SK-N-DZ (cell line): ENCODE results near the gene MZF1.
"Not testable (repeated sequence)": the region's sequence is repeated elsewhere in the genome, so short reads cannot be mapped to it uniquely, and the experiment has no call there.

Source experiments
- DNase-seq: peaks from one replicate; pipeline ENCODE4 v3.0.0-alpha.2; 2015; ENCODE audit warnings: low spot score

MZF1 gene

DNA sequence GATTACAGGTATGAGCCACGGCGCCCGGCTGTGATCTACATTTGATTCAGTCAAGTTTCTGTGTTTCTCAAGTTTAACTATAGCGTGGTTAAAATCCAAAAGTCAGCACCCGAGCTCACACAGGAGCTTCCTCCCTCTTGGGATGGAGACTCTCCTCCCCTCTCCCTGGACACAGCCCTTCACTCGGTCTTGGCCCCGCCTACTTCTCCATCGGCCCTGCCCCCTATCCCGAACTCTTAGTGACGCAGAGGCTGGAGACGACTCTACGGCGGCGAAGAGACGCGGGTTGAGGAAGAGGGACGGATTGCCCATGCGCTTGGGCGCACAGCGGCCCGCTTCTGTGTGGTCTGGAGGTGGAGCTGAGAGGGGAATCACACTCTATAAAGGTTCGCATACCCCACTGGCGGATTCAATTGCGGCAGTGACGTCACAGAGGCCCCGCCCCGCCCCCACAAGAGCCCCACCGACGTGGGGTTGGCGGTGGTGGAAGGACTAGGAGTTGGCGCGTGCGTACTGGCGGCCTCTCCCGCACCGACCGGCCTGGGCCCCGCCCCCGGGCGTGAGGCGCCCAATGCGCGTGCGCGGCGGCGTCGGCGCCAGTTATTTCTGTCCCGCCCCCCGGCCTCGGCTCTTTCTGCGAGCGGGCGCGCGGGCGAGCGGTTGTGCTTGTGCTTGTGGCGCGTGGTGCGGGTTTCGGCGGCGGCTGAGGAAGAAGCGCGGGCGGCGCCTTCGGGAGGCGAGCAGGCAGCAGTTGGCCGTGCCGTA, 29.1 kb downstream of the MZF1 start, which contains the start of gene TRIM28:
Gene TRIM28 (plus strand): TSS at position 239 of the 765 bp plus-strand sequence. CDS start 694 bp downstream, outside the sequence.
- DNase-seq = peak; percentile 96

DNA sequence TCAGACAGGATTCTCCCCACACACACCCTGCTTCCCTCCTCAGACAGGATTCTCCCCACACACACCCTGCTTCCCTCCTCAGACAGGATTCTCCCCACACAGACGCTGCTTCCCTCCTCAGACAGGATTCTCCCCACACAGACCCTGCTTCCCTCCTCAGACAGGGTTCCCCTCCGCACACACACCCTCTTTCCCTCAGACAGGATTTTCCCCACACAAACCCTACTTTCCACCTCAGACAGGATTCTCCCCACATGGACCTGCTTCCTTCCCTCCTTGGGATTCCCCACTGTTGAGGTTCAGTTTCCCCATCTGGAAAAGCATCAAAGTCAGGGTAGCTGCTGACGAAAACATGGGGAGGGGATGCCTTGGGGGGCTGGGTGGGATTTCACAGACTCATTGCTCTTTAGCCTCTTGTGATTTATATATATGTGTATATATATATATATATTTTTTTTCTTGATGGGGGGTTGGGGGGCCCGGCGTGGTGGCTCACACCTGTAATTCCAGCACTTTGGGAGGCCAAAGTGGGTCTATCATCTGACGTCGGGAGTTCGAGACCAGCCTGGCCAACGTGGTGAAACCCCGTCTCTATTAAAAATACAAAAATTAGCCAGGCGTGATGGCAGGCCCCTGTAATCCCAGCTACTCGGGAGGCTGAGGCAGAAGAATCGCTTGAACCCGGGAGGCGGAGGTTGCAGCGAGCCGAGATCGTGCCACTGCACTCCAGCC, 30.3 kb downstream of the MZF1 start:
- DNase-seq = not testable (repeated sequence)

DNA sequence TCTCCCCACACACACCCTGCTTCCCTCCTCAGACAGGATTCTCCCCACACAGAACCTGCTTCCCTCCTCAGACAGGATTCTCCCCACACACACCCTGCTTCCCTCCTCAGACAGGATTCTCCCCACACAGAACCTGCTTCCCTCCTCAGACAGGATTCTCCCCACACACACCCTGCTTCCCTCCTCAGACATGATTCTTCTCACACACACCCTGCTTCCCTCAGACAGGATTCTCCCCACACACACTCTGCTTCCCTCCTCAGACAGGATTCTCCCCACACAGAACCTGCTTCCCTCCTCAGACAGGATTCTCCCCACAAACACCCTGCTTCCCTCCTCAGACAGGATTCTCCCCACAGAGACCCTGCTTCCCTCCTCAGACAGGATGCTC, 34.0 kb downstream of the MZF1 start:
- DNase-seq = not testable (repeated sequence)

DNA sequence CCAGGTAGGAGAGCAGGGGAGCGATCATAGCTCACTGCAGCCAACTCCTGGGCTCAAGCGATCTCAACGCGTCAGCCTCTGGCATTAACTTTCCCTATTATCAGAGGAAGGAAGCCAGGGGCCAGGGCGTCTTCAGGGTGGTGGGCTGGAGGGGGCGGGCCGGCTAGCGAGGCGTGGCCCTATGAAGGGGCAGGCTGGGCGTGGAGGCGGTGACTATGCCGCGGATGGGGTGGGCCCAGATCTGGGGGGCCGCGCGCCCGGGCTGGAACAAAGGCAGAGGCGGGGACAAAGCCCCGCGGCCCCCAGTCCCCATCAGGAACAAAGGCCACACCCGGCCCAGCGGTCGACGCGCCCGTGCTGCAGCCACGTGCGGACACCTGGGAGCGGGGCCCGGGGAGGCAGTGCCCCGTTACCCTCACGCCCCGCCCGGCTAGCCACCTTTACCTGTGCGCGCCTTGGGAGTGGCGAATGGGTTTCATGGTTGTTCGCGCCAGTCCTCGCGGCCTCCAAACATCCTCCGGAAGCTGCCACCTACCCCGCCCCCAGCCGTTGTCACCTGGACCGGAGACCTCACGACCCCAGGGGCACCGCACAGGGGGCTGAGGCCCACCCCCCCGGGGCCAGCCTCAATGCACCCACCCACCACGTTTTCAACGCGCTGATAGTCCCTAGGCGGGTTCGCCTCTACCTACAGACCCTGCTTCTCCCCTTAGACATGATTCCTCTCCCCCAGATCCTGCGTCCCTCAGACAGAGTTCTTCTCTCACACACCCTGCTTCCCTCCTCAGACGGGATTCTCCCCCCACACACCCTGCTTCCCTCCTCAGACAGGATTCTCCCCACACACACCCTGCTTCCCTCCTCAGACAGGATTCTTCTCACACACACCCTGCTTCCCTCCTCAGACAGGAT, 34.6 kb downstream of the MZF1 start:
- peak; percentile 81 for DNase-seq

DNA sequence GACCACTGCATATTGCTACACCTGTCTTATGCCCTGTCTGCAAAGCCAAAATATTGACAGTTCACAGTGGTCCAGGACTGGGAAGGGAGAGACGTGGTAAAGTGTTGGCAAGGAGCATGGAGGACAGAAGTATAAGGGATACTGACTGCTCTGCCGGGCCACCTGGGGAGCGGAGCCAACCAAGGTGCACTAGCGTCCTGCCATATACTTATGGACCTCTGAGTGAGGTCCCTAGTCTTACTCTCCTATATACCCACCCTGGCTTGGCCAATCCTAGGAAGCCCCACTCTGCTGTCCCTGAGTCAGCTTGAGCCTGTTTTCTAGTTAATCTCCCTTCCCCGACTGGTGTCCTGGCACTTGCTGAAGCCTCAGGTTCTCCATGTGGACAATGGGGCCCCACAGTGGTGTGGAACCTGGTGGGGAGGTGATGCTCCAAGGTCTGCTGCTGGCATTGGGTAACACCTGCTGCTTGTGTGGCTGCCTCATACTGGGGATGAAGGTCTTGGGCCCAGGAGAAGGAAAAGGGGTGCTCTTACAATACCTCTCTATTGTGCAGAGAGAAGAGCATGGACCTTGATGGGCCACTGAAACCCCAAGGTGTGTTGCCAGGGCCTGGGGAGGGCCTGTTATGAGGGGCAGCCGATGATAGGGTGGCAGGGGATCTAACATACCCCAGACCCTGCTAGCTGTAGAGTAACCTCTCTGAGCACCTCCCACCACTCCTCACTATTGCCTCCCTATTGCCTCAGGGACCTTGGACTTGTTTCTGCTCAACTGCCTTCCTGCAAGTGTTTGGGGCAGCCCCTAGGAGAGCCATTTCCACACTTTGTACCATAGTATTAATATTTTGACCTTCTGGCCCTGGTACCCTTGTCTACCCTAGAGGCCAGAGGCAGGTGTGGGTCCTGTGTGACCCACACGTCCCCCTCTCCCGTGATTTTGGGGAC, 36.0 kb downstream of the MZF1 start:
- DNase-seq = no peak

DNA sequence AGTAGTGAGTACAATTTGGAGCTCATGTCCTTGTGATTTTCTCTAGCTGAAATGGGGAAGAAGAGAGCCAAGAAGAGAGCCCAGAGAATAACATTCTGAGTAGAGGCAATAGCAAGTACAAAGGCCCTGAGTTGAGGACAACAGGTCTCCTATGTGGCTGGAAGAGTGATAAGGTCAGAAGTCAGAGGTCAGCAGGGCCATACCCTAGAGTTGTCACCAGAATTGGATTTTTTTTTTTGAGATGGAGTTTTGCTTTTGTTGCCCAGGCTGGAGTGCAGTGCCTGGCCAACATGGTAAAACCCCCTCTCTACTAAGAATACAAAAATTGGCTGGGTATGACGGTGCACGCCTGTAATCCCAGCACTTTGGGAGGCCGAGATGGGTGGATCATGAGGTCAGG, 37.3 kb downstream of the MZF1 start:
- no peak for DNase-seq

DNA sequence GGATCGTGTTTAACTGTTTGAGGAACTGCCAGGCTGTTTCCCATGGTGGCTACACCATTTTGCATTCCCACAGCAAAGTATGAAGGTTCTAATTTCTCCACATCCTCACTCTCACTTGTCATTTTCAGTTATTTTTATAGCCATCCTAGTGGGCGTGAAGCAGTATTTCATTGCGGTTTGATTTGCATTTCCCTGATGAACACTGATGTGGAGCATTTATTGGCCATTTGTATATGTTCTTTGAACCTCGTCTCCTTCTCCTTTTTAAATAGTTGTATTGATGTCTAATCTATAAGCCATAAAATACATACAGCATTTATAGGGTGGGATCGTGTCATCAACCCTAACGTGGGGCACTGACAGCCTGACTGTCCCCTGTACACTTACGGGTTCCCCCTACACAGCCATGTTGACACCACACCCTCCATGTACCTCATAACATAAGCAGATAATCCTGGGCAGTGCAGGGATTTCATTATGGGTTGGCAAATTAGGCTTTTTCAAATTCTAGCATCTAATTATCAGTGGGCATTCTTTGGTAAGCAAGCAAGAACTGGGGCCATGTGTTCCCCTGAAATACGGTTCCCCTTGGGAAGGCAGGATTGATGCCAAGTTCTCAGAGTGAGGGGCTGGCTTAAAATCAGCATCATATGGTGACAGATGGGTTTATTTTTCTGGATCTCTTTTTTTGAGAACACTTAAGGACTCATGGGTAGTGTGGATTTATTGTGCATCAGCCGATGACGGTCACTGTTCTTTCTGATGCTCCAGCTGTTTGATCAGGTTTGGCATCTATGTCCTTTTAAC, 41.9 kb downstream of the MZF1 start:
- DNase-seq = no peak

DNA sequence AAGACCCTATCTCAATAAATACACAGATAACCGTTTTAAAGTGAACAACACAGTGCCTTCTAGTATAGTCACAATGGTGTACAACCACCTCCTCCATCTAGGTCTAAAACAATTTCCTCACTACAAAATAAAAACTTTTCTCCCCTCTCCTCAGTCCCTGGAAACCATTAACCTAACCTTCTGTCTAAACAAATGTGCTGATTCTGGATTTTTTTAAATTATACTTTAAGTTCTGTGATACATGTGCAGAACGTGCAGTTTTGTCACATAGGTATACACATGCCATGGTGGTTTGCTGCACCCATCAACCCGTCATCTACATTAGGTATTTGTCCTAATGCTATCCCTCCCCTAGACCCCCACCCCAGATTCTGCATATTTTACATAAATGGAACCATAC, 43.7 kb downstream of the MZF1 start:
- DNase-seq = no peak

DNA sequence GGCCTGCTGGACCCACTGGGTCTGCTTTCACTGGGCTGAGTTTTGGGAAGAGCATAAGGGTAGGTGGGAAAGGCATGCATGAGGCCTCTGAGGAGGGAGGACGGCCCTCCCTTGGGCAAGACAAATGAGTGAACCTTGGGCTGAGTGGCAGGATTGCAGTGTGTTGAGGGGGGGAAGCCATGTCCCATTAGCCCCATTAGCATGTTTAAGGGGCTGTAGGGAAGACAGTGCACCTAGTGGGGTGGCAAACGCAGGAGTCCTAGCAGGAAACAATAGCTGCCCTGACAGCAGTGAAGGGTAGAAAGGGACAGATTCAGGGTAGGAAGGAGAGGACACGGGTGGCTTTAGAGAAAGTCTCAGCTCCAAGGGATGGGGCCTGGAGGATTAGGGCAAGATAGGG, 50.4 kb downstream of the MZF1 start:
- DNase-seq = no peak

DNA sequence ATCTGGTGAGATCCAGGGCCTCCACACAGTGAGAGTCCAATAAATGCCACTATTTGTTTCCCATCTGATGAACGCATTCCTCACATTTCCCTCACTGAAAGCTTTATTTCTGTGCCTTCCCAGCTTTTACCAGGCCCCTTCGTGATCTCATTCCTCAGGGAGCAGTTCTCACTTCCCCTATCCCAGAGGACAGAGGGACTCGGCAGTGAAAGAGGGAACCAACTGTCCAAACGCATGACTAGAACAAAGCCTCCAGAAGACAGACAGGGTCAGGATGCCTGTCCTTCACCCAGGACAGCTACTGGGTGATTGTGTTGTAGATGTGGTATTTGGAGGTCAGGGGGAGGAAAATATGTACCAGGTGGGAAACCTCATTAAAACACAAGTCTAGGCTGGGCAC, 51.5 kb downstream of the MZF1 start:
- DNase-seq = no peak

DNA sequence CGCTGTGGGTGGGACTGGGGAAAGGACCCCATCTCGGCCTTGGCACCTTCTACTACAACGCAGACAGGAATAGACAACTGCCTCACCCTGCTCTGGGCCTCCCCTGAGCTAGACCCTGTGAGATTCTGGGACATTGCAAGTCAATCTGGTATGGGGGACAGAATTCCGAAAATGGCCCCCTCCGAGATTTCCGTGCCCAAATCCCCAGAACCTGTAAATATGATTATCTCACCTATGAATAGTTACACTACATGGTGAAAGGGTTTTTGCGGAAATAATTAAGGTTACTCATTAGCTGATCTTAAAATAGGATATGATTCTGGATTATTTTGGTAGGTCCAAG, 52.9 kb downstream of the MZF1 start:
- no peak for DNase-seq

DNA sequence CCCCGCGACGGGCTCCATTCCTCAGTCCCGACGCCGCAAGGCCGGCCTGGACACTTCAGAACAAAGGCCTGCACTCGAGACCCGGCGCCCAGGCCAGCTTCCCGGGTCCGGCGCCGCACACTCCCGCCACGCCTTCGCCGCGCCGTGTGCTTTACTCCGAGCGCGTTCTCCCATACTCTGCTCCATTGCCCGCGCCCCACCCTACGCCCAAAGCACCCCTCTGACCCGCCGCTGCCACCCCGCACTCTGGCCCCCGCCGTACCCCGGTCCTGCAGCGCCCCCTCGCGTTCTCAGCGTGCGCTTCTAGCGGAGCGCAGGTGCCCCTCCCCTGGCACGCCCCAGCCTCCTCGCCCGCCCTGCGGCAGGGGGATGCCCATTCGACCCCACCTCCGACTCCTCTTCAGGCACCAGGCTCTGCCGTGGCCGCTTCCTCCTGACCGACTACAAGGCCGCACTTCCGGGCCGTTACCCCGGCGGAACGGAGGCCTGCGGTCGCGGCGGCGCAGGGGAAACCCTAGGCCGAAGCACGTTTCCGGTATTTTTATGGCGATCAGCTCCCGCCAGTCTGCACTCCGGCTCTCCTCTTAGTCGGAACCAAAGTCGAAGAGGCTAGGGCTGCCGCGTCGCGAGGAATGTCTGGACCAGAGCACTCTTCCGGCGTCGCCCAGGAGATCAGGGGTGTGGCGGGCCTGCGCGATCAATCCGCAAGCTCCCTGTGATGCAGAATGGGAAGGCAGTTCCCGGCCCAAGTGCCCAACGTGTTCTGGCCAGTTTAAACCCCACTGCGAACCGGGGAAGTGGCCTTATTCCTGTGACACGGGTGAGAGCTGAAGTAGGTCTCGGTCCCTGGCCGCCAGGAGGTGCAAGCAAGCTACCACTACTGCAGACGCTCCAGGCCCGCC, 53.5 kb downstream of the MZF1 start, which contains the start of gene ZBTB45:
Gene ZBTB45 (minus strand): TSS at position 456 of the 902 bp plus-strand sequence. CDS start 2,137 bp downstream, outside the sequence.
- peak; percentile 91 for DNase-seq

DNA sequence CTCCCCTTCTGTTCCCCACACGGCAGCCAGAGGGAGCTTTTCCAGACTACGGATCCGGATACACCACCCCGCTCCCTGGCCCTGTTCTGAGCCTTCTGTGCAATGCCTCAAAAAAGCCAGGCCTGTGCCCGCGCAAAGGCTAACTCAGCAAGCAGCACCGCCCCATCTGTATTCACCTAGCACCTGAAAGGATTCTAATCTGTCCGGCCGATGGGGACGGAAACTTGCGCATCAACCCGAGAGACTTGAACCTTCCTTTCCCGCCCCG, 54.1 kb downstream of the MZF1 start:
- DNase-seq = peak; percentile 68

DNA sequence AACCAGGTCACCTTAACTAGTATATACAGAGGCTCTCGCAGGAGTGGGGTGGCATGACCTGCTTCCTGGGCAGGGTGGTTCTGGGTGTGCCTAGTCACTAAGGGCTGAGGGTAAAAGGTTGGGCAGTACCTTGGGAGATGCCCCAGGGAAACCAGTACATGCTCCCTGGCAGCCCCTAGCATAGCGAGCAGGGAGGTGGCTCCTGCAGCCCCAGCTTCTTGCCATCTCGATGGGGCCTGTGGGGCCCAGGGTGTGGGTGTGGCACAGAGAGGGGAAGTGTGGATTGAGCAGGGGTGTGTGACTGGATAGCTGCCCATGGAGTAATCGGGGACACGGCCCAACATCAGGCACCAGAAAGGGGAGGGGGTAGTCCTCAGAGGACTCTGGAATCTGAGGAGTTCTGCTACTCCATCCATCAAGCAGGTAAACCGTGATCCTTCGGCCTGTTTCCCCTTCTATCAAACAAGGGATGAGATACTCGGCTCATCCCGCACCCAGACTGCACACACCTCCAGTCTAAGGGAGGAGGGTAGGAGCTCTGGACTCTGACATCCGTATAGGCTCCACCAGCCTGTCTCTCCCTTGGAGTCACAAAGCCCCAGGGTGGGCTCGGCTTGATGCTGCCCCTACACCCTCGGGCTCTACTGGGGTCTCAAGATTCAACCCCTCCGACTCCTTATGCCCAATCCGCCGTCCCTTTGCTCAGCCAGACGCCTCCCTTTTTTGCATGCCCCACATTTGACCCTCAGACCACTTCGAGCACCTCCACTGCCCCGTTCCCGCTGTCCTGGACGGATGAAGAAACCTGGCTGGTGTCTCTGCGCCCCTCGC, 54.7 kb downstream of the MZF1 start:
- DNase-seq = no peak

DNA sequence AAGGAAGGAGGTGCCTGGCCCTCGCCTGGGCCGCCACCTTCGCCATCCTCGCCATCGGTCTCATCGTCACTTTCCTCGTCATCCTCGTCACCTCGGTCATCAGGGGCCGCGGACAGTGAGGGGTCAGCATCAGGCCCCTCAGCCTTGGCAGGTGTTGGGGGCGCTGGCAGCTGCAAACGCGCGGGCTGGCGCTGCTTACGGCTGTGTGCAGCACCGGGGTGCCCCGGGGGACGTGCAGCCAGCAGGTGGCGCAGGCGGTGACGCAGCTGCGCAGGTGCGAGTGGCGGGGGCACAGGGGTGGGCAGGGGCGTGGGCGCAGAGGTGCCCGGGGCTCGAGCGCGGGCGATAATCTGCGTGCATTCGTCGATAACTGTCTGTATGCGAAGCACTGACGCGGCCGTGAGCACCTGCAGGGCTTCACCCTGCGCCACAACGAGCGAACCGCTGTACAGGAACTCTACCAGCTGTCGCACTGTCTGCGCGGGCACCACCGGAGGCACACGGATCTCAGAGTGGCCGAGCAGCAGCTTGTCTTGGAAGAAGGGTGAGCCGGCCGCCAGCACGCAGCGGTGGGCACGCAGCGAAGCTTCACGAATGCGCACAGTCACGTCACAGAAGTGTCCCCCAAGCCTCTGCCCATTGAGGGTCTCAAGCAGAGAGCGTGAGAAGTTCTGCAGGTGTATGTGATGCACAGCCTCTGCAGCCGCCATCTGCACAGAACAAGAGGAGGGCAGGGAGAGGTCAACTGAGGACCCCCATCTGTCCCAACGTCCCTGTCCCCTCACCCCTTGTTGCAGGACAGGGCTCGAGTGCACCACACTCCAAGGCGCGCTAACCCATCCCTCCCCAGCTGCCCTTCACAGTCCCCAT, 55.9 kb downstream of the MZF1 start:
- no peak for DNase-seq

DNA sequence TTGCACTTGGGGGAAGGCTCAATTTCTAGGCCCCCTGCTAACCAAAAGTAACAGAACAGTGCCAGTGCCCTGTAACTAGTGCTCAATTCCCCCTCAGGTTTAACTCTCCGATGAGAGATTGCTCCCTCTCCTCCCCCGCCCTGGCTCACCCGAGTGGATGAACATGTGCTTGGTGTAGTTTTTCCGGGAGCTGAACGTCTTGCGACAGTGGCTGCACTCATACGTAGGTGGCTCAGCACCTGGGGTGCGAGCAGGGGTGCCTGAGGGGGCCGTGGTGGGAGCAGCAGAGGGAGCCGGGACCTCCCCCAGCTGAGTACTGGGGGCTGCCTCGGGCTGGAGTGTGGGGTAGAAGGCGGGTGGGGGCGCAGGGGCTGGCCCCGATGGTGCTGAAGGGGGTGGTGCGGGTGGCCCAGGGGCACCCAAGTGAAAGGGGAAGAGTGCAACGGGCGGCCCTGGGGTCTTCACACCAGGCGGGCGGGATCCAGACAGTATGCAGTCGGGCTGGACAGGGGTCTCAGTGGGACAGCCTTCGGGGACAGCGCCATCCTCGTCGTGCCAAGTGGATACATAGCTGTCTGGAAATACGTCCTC, 56.8 kb downstream of the MZF1 start:
- DNase-seq = no peak

DNA sequence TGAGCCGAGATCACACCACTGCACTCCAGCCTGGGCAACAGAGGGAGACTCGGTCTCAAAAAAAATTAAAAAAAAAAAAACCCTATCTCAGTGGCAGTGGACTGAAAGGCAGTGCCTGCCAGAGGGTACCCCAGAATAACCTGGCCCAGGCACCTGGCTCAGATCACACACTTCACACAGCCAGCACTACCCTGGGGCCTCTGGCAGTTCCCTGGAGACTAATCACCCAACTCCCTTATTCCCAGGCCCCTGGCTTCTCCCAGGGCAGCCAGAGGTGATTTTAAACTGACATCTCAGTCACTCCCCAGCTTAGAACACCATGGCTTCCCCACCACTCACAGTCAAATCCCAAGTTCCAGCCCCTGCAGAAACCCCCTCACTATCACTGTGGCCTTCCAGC, 57.9 kb downstream of the MZF1 start:
- DNase-seq = no peak
